ENCODE measurements around the gene SIX2.

DNA sequence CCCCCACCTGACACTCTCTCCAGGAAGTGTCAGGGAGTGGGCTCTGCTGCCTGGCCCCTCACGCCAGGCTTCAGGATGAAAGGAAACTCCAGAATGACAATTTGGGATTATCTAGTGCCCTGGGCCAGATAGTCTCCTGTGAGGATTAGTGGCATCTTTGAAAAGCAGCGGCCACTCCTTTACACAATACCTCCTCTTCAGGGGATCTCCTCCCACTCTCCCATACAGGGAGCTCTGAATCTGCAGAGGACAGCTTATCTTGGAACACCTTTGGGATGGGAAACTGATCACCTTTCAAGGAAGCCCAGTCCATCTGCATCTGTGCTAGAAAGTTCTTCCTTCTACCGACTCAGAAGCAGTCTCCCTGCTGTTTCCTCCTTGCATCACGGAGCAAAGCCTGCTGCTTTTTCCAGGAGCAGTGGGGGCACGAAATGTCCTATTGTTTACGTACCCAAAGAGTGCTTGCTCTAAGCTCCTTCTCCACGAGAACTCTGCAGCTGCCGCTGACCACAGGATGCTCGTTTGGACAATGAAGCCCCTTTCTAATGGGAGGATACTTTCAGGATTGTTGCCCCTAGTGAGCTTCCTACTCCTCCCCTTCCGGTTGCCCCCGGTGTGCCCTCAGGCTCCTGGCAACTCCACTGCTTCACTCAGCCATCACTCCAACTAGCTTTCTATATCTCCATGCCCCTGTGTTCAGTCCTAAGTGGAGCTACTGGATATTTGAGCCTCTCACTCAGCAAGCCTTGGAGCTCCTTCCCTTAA is 36.3 kb downstream of the SIX2 start:
- TF ChIP-seq, protein P1, sequence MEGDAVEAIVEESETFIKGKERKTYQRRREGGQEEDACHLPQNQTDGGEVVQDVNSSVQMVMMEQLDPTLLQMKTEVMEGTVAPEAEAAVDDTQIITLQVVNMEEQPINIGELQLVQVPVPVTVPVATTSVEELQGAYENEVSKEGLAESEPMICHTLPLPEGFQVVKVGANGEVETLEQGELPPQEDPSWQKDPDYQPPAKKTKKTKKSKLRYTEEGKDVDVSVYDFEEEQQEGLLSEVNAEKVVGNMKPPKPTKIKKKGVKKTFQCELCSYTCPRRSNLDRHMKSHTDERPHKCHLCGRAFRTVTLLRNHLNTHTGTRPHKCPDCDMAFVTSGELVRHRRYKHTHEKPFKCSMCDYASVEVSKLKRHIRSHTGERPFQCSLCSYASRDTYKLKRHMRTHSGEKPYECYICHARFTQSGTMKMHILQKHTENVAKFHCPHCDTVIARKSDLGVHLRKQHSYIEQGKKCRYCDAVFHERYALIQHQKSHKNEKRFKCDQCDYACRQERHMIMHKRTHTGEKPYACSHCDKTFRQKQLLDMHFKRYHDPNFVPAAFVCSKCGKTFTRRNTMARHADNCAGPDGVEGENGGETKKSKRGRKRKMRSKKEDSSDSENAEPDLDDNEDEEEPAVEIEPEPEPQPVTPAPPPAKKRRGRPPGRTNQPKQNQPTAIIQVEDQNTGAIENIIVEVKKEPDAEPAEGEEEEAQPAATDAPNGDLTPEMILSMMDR (IDR thresholded peaks at IDR 0.05), result no peak
- TF ChIP-seq POLR2A (IDR thresholded peaks at IDR 0.05) (no peak), POLR2AphosphoS5 (IDR thresholded peaks at IDR 0.05) (no peak)
